ENCODE results near the gene ADRA2B.

The ADRA2B gene

DNA sequence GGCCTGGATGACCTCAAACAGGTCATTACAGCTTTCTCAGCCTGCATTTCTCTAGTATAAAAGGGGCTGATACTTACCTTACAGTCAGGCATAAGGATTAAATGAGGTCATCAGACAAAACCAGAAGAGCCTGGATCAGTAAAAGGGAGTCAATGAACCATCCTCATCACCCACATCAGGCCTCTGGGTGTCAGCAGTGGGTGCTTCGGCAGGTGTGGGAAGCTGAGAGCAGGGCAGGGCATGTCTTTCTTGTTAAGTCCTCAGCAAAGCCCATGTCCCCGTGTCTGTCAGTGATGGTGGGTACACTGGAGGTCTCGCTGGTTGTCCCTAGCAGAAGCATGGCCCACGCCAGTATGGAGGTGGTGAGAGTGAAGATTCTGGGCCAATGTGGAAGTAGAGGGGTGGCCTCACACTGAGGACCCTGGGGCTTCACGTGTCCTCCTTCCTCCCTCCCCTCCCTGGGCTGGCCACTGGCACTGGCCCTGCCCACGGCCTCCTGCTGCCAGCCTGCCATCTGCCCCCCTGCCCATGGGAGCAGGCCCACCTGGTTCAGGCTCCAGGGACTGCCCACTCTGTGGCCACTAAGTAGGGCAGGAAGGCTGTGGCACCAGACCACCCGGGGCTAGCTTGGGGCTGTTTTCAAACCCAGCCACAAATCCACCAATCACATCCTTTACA lies 4.4 kb downstream of the ADRA2B start:
- Histone ChIP-seq H3K36me3 (ENCODE audit: control insufficient read depth in 1 of 2, insufficient read depth in 2 of 2, low read length in 2 of 2) (no peaks in the 10 kb centered on the region), H3K4me3 (ENCODE audit: low read depth in 1 of 2, low read length in 2 of 2) (no peak overlapping the region), H3K27ac (ENCODE audit: low read length) (no peak overlapping the region), H3K9me3 (ENCODE audit: control insufficient read depth in 1 of 2, low read length in 2 of 2) (no peaks in the 10 kb centered on the region), H3K27me3 (ENCODE audit: low read depth, low read length) (no peaks in the 10 kb centered on the region), H3K4me1 (ENCODE audit: control insufficient read depth in 1 of 2, insufficient read depth in 2 of 2, low read length in 2 of 2) (peaks cover 0 to 33% of the 10 kb centered on the region in 2 donors)

DNA sequence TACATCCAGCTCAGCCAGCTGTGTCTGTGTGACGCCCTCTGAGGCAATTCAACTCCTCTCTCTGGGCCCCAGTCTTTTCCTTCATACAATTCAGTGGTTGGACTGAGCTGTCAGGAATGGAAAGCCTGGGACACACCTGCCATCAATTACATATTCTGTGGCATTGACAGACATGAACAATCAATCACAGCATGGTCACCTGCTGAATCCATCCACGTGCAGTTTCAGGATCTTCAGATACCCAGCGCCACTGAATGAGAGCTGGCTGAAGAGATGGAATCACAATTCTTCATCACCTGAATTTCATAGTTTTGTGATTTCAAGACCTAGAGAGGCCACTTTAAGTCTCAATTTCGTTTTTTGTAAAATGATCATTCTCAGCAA lies 5.1 kb downstream of the ADRA2B start:
- peaks cover 0 to 29% of the 10 kb centered on the region in 2 donors for H3K4me1 ChIP-seq (ENCODE audit: control insufficient read depth in 1 of 2, insufficient read depth in 2 of 2, low read length in 2 of 2)
- no peak overlapping the region for H3K27ac ChIP-seq (ENCODE audit: low read length)
- H3K4me3 ChIP-seq (ENCODE audit: low read depth in 1 of 2, low read length in 2 of 2), result no peak overlapping the region
- no peaks in the 10 kb centered on the region for H3K27me3 ChIP-seq (ENCODE audit: low read depth, low read length)
- H3K36me3 ChIP-seq (ENCODE audit: control insufficient read depth in 1 of 2, insufficient read depth in 2 of 2, low read length in 2 of 2), result no peaks in the 10 kb centered on the region
- no peaks in the 10 kb centered on the region for H3K9me3 ChIP-seq (ENCODE audit: control insufficient read depth in 1 of 2, low read length in 2 of 2)

DNA sequence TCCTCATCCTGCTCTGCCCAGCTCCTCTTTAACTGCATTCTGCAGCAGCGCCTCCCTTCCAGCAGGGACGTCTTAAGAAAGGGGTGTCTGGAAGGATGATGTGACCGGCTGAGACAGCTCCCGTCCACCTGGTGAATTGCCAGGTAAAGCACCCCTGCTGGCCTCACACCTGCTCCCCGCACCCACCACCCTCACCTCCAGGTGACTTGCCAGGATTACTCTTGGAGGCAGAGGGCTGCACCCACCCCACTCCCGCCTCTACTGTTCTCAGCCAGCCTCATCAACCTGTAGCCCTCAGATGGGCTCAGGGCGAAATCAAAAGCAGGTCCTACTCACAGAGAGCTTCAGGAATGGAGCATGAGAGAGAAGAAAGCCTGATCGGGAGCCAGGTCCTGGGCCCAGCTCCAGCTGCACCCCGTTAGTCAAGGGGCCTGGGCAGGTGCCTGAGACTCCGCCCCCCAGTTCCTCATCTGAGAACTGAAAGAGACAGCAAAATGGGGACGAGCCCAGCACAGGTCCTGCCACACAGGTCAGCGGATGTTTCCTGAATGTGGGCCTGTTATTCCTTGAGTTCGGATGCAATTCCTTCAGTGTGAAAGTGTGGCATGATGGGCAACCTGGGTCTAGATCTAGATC lies 5.6 kb downstream of the ADRA2B start:
- no peaks in the 10 kb centered on the region for H3K36me3 ChIP-seq (ENCODE audit: control insufficient read depth in 1 of 2, insufficient read depth in 2 of 2, low read length in 2 of 2)
- no peaks in the 10 kb centered on the region for H3K27me3 ChIP-seq (ENCODE audit: low read depth, low read length)
- H3K4me1 ChIP-seq (ENCODE audit: control insufficient read depth in 1 of 2, insufficient read depth in 2 of 2, low read length in 2 of 2), result peaks cover 0 to 26% of the 10 kb centered on the region in 2 donors
- no peak overlapping the region for H3K27ac ChIP-seq (ENCODE audit: low read length)
- H3K4me3 ChIP-seq (ENCODE audit: low read depth in 1 of 2, low read length in 2 of 2), result no peak overlapping the region
- H3K9me3 ChIP-seq (ENCODE audit: control insufficient read depth in 1 of 2, low read length in 2 of 2), result peaks cover under 1 to 1% of the 10 kb centered on the region in 2 donors

DNA sequence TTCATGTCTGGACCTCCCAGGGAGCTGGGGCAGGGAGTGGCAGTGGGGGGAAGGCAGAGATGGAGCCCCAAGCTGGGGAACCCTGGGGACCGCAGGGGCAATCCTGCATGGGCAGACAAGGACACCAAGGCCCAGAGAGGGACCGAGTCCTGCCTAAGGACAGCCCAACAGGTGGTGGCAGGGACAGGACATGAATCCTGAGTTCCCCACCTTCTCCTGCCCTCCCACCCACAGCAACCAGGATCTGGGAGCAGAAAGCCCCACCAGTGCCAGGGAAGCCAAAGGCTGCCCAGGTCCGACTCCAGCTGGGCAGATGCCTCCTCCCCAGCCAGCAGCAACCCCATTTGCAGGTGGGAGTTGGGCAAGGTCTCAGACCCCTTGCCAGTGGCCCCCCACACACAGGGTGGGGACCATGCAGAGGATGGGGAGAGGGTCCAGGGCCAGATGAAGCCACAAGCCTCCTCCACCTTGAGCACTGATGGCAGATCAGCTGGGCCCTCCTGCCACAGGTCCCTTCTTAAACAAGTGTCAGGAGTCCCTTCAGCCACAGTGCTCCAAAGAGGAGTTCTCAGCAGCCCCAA lies 6.3 kb downstream of the ADRA2B start:
- no peak overlapping the region for H3K4me3 ChIP-seq (ENCODE audit: low read depth in 1 of 2, low read length in 2 of 2)
- no peak overlapping the region for H3K27ac ChIP-seq (ENCODE audit: low read length)
- no peaks in the 10 kb centered on the region for H3K36me3 ChIP-seq (ENCODE audit: control insufficient read depth in 1 of 2, insufficient read depth in 2 of 2, low read length in 2 of 2)
- no peaks in the 10 kb centered on the region for H3K27me3 ChIP-seq (ENCODE audit: low read depth, low read length)
- H3K4me1 ChIP-seq (ENCODE audit: control insufficient read depth in 1 of 2, insufficient read depth in 2 of 2, low read length in 2 of 2), result peaks cover 0 to 26% of the 10 kb centered on the region in 2 donors
- peaks cover 7 to 8% of the 10 kb centered on the region in 2 donors for H3K9me3 ChIP-seq (ENCODE audit: control insufficient read depth in 1 of 2, low read length in 2 of 2)

DNA sequence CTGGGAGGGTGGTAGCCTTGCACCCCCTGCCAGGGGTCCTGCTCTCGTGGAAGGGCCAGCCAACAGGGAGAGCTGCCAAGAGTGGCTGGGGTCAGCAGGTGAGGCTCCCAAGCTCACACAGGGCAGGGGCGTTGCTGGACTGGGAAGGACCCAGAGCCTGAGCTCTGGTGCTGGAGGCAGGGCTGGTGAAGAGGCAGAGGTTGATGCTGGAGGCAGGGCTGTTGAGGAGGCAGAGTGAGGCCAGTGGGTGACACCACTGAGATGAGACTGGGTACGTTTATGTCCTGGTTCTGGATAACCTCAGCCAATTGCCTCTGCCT lies 7.0 kb downstream of the ADRA2B start:
- peaks cover 0 to 26% of the 10 kb centered on the region in 2 donors for H3K4me1 ChIP-seq (ENCODE audit: control insufficient read depth in 1 of 2, insufficient read depth in 2 of 2, low read length in 2 of 2)
- no peak overlapping the region for H3K4me3 ChIP-seq (ENCODE audit: low read depth in 1 of 2, low read length in 2 of 2)
- H3K9me3 ChIP-seq (ENCODE audit: control insufficient read depth in 1 of 2, low read length in 2 of 2), result peaks cover 7 to 9% of the 10 kb centered on the region in 2 donors
- no peak overlapping the region for H3K27ac ChIP-seq (ENCODE audit: low read length)
- H3K36me3 ChIP-seq (ENCODE audit: control insufficient read depth in 1 of 2, insufficient read depth in 2 of 2, low read length in 2 of 2), result no peaks in the 10 kb centered on the region
- H3K27me3 ChIP-seq (ENCODE audit: low read depth, low read length), result no peaks in the 10 kb centered on the region

DNA sequence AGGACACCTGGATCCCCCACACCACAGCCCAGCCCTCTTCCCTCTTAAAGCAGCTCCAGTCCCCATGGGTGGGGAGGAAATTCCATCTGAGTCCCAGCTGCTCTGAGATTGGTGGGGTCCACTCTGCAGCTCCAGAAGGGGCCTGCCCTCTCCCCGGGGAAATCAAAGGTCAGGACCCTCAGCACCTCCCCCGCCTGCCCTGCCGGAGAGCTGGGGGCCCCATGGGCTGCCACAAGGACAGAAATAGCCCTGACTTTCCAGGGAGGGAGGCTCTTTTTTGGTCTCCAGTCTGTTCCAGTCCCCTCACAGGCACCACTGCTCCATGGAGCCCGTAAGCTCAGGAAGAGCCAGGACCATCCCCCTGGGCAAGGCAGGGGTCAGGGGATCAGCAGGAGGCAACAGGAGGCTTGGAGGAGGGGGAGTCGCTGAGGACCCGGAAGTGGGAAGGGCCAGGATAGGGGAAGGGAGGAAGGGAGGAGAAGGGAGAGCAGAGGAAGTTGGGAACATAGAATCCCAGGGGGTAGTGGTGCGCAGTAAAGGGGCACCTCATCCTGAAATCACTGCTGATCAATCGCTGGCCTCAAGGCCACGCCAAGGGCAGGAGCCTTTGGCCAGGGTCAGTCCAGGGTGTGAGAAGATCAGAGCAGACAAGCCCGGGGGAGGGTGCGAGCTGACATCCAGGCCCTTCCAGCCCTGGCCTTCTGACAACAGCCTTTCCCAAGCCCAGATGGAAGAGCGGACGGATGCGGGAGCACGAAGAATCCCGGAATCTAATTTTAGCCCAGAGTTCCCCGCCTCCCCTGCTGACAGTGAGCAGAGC lies 7.6 kb downstream of the ADRA2B start:
- no peaks in the 10 kb centered on the region for H3K36me3 ChIP-seq (ENCODE audit: control insufficient read depth in 1 of 2, insufficient read depth in 2 of 2, low read length in 2 of 2)
- peak overlapping the region in 1 of 2 donors; percentile 17 for H3K4me3 ChIP-seq (ENCODE audit: low read depth in 1 of 2, low read length in 2 of 2)
- no peak overlapping the region for H3K27ac ChIP-seq (ENCODE audit: low read length)
- H3K4me1 ChIP-seq (ENCODE audit: control insufficient read depth in 1 of 2, insufficient read depth in 2 of 2, low read length in 2 of 2), result peaks cover 0 to 26% of the 10 kb centered on the region in 2 donors
- peaks cover 7 to 9% of the 10 kb centered on the region in 2 donors for H3K9me3 ChIP-seq (ENCODE audit: control insufficient read depth in 1 of 2, low read length in 2 of 2)
- no peaks in the 10 kb centered on the region for H3K27me3 ChIP-seq (ENCODE audit: low read depth, low read length)

DNA sequence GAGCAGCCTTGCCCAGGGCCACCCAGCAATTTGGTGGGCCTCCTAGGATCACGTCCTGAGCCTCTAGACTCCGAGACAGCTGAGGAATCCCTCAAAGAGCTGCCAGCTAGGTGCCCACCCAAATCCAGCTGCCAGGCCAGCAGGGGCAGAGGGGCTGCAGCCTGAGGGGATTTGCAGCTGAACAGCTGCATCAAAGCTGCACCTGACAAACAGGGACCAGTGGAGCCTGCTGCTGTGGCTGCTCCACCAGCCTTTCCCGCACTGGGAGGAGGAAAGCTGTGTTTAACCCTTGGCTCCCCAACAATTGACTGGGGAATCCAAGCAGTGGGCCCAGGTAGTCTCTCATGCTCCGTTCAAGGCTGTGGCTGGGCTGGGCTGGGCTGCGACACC lies 8.2 kb downstream of the ADRA2B start:
- no peak overlapping the region for H3K27ac ChIP-seq (ENCODE audit: low read length)
- no peak overlapping the region for H3K4me3 ChIP-seq (ENCODE audit: low read depth in 1 of 2, low read length in 2 of 2)
- no peaks in the 10 kb centered on the region for H3K27me3 ChIP-seq (ENCODE audit: low read depth, low read length)
- H3K9me3 ChIP-seq (ENCODE audit: control insufficient read depth in 1 of 2, low read length in 2 of 2), result peaks cover 7 to 9% of the 10 kb centered on the region in 2 donors
- peaks cover 0 to 26% of the 10 kb centered on the region in 2 donors for H3K4me1 ChIP-seq (ENCODE audit: control insufficient read depth in 1 of 2, insufficient read depth in 2 of 2, low read length in 2 of 2)
- no peaks in the 10 kb centered on the region for H3K36me3 ChIP-seq (ENCODE audit: control insufficient read depth in 1 of 2, insufficient read depth in 2 of 2, low read length in 2 of 2)

DNA sequence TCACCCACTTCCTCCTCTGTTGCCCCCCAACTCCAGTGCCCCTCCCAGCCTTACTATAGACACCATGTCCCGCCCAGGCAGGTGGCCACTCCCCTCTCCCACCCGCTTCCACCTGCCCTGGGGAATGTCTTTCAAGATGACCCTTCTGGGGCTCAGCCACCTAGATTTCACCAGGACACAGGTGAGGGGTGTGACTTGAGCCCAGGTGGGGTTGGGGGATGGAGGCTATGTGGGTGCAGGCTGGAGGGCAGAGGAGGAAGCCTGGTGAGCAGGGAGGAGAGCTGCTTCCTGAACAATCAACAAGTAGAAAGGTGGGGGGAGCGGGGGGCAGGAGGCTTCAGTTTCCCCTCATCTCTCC lies 8.7 kb downstream of the ADRA2B start:
- no peaks in the 10 kb centered on the region for H3K27me3 ChIP-seq (ENCODE audit: low read depth, low read length)
- no peaks in the 10 kb centered on the region for H3K36me3 ChIP-seq (ENCODE audit: control insufficient read depth in 1 of 2, insufficient read depth in 2 of 2, low read length in 2 of 2)
- peaks cover 7 to 9% of the 10 kb centered on the region in 2 donors for H3K9me3 ChIP-seq (ENCODE audit: control insufficient read depth in 1 of 2, low read length in 2 of 2)
- H3K27ac ChIP-seq (ENCODE audit: low read length), result no peak overlapping the region
- H3K4me1 ChIP-seq (ENCODE audit: control insufficient read depth in 1 of 2, insufficient read depth in 2 of 2, low read length in 2 of 2), result peaks cover 0 to 29% of the 10 kb centered on the region in 2 donors
- H3K4me3 ChIP-seq (ENCODE audit: low read depth in 1 of 2, low read length in 2 of 2), result no peak overlapping the region

DNA sequence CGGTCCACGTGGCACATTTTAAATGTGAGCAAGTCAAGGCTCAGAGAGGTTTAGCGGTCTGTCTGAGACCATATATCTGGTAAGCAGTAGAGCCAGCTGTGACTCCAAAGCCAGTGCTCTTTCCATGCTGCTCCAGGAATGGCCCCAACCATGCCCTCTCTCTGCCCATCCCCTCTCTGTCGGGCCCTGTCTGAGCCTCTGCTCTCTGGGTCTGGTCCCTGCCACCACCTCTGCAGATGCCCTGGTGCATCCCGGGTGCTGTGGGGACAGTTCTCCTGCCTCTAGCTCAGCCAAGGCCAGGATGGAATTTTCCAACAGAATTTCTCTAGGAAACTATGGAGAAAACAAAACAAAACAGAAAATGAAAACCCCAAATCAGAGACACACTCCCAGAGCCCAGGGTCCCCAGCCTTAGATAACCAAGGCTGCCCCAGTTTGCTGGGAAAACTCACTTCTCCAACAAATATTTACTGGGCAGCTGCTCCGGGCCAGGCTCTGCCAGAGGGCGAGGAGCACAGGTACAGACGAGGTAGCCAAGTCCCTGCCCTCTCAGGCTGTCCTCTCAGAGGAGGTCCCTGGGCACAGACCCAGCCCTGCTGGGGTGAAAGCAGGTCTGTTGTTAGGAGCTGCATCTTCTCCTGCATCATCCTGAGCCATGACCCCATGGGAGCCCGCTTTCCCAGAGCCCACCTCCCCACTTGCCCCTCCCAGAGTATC lies 9.2 kb downstream of the ADRA2B start:
- H3K4me3 ChIP-seq (ENCODE audit: low read depth in 1 of 2, low read length in 2 of 2), result no peak overlapping the region
- no peaks in the 10 kb centered on the region for H3K36me3 ChIP-seq (ENCODE audit: control insufficient read depth in 1 of 2, insufficient read depth in 2 of 2, low read length in 2 of 2)
- no peaks in the 10 kb centered on the region for H3K27me3 ChIP-seq (ENCODE audit: low read depth, low read length)
- H3K9me3 ChIP-seq (ENCODE audit: control insufficient read depth in 1 of 2, low read length in 2 of 2), result peaks cover 7 to 9% of the 10 kb centered on the region in 2 donors
- no peak overlapping the region for H3K27ac ChIP-seq (ENCODE audit: low read length)
- H3K4me1 ChIP-seq (ENCODE audit: control insufficient read depth in 1 of 2, insufficient read depth in 2 of 2, low read length in 2 of 2), result peaks cover 0 to 31% of the 10 kb centered on the region in 2 donors

DNA sequence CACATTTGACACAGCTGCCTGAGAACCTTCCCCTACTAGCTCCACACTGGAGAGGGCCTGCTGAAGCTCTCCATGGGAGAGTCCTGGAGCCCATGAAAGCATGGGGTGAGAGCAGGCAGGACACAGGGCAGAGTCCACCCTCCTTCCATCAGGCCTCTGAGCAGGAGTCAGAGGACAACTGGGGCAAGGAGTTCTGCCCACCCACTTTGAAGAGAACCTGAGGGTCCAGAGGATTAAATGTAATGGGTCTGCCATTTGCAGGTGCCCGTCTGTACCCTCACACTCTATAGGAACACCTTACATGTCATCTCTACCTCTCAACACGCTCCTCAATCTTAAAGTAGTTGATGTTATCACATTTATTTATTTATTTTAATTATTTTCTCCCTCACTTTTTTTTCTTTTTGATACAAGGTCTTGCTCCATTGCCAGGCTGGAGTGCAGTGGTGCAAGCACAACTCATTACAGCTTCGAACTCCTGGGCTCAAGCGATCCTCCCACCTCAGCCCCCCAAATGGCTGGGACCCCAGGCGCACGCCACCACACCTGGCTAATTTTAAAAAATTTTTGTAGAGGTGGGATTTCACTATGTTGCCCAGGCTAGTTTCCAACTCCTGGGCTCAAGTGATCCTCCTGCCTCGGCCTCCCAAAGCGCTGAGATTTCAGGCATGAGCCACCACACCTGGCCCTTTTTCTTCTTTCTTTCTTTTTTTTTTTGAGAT lies 10.2 kb downstream of the ADRA2B start:
- H3K27me3 ChIP-seq (ENCODE audit: low read depth, low read length), result no peaks in the 10 kb centered on the region
- no peak overlapping the region for H3K4me3 ChIP-seq (ENCODE audit: low read depth in 1 of 2, low read length in 2 of 2)
- no peak overlapping the region for H3K27ac ChIP-seq (ENCODE audit: low read length)
- H3K36me3 ChIP-seq (ENCODE audit: control insufficient read depth in 1 of 2, insufficient read depth in 2 of 2, low read length in 2 of 2), result no peaks in the 10 kb centered on the region
- H3K9me3 ChIP-seq (ENCODE audit: control insufficient read depth in 1 of 2, low read length in 2 of 2), result peaks cover 7 to 9% of the 10 kb centered on the region in 2 donors
- H3K4me1 ChIP-seq (ENCODE audit: control insufficient read depth in 1 of 2, insufficient read depth in 2 of 2, low read length in 2 of 2), result peaks cover 0 to 37% of the 10 kb centered on the region in 2 donors

Measured in muscle layer of duodenum (tissue), 2 donors.